Body of pancreas (tissue), 4 donors: ENCODE measurements around the gene TPSB2.
"Not testable (repeated sequence)": the region's sequence is repeated elsewhere in the genome, so short reads cannot be mapped to it uniquely, and the experiment has no call there.

Experiments
- CTCF ChIP-seq, 7 experiments: fragments of 450-650 bp in 4 of 7; fragments of 200-600 bp in 3 of 7; sonication (generic) in 3 of 7; IDR thresholded peaks; one replicate each; pipeline ENCODE4 v1.5.1; 2016 to 2019; ENCODE audit warnings: antibody characterized with exemption in 7 of 7
- POLR2A ChIP-seq, 3 donors: fragments of 450-650 bp; IDR thresholded peaks; one replicate each; pipeline ENCODE4 v1.6.1; 2016; ENCODE audit warnings: antibody characterized with exemption in 3 of 3, mild to moderate bottlenecking in 2 of 3

- TF ChIP-seq CTCF (IDR thresholded peaks at IDR 0.05) = peak in 1 of 7 experiments; percentile 9
- not testable (repeated sequence) for TF ChIP-seq POLR2A (IDR thresholded peaks at IDR 0.05)
These were observed 18.0 kb upstream of the TPSB2 start for GRCh38 chr16:1247903-1248537.
